ENCODE data around the gene AP5M1.
A peak's percentile ranks its signal among the peaks of the same experiment; 100 is the strongest.
"Not testable (repeated sequence)": the region's sequence is repeated elsewhere in the genome, so short reads cannot be mapped to it uniquely, and the experiment has no call there.

AP5M1 gene, protein sequence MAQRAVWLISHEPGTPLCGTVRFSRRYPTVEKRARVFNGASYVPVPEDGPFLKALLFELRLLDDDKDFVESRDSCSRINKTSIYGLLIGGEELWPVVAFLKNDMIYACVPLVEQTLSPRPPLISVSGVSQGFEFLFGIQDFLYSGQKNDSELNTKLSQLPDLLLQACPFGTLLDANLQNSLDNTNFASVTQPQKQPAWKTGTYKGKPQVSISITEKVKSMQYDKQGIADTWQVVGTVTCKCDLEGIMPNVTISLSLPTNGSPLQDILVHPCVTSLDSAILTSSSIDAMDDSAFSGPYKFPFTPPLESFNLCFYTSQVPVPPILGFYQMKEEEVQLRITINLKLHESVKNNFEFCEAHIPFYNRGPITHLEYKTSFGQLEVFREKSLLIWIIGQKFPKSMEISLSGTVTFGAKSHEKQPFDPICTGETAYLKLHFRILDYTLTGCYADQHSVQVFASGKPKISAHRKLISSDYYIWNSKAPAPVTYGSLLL

DNA sequence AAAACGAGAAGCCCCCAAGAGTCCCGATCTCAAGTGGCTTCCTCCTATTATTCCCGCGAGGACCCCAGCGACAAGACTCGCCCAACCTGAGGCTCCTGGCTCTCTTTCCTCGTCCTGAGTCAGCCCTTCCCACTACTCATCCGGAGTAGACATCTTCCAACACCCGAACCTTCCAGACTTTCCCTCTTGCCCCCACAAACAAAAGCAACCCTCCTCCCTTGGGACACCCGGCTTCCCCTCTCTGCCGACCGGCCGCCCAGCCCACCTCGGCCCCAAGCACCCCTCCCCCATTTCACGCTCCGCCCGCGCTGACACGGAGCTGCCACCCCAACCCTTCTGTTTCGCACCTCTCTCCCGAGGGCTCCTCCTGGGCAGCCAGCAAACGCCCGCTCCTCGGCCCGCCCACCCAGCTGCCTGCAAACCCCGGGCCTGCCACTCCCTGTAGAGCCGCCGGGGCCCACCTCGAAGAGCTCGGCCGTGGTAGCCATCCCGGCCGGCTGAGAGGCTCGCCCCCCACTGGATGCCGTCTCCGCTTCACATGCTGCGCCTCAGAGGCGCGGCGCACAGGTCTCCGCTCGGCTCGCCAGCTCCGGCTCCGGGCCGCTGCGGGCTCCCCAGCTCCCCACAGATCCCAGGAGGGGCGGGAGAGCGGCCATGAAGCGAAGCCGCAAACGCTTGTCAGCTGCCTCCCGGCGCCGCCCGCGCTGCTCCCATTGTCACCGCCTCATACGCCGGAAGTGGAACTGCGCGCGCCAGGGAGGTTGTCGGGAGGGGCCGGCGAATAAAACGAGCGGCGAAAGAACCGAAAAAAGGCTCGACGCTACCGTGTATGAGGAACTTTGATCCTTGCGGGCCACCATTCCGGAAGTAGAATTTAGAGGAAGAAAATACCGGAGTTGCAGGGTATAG, at the start of gene AP5M1, which contains the start of gene EXOC5:
TSS of gene AP5M1 (plus strand) at position 811 of the 909 bp plus-strand sequence. CDS start 344 bp downstream, outside the sequence.
TSS of gene EXOC5 (minus strand) at position 745 of the 909 bp plus-strand sequence. CDS start at position 488, 257 bp downstream.
- peak; percentile 93 for DNase-seq

DNA sequence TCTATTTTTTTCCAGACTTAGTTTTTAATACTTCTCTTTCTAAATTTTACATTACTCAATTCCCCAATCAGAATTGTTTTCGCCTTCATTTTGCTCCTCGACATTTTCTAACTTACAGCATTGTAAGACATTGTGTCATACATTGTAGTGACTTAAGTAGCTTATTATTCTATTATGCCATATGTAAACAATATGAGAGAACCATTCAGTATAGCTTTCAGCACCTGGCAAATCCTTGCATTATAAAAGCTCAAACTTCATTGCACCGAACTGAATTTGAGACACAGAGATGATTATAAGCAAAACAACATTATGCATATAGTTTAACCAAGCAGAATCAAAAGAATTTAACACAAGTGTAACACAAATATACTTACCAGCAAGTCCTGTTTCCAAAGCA, 46.8 kb upstream of the AP5M1 start:
- DNase-seq: no peak

DNA sequence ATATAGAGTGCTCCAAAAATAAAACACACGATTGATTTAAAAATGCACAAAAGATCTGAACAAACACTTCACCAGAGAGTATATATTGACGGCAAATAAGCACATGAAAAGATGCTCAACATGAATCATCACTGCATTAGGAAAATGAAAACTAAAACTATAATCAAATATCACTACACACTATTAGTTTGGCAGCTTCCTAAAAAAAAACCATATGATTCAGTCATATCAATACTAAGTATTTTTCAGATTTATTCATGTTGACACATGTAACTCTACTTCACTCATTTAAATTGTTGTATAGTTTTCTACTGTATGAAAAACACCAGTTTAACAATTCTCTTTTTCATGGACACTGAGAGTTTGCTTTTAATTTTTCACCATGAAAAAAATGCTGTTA, 41.7 kb upstream of the AP5M1 start:
- no peak for DNase-seq

DNA sequence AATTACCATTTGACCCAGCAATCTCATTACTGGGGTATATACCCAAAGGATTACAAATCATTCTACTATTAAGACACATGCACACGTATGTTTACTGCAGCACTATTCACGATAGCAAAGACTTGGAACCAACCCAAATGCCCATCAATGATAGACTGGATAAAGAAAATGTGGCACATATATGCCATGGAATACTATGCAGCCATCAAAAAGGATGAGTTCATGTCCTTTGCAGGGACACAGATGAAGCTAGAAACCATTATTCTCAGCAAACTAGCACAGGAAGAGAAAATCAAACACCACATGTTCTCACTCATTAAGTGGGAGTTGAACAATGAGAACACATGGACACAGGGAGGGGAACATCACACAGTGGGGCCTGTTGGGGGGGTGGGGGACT, 40.5 kb upstream of the AP5M1 start:
- not testable (repeated sequence) for DNase-seq

DNA sequence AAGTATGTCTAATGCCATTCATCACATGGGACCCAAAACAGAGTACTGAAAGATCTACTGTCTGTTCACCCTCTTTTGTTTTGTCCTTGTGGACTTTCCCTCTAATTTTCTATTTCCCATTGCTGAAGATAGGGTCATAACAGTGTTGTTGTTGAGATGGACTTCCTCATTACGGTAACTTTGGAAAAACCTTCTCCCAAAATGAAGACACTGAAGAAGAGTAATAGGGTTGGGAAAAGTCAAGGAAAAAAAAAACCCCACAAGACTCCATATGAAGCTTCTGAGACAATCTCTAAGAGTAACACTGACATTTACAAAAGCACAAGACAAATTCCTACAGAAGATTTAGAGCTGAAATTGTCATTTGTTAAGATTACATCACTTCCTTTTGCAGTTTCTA, 36.8 kb upstream of the AP5M1 start:
- no peak for DNase-seq

DNA sequence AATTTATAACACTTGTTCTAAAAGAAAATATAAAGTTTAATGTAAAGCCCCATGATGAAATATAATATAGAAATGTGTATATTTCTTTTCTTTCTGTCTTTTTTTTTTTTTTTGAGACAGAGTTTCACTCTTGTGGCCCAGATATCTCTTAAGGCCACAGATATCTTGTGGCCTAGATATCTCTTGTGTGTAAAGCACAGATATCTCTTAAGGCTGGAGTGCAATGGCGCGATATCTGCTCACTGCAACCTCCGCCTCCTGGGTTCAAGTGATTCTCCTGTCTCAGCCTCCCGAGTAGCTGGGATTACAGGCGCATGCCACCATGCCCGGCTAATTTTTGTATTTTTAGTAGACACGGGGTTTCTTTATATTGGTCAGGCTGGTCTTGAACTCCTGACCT, 28.7 kb upstream of the AP5M1 start:
- not testable (repeated sequence) for DNase-seq

DNA sequence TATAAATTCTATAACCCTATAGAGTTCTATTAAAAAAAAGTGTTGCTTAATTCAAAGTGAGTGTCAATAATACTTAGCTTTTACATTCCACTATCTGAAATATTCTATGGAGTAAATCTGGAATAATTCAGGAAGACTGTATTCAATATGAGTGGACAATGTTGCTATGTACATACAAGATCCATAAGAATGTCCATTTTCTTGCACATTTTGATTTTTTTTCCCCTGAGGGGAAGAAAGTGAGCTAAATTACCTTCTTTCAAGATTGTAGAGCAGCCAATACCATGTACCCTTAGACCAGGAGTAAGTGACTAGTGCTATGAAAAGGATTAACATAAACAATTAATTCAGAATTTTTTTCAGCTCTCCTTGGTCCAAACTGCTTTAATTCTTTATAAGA, 25.5 kb upstream of the AP5M1 start:
- DNase-seq: no peak

DNA sequence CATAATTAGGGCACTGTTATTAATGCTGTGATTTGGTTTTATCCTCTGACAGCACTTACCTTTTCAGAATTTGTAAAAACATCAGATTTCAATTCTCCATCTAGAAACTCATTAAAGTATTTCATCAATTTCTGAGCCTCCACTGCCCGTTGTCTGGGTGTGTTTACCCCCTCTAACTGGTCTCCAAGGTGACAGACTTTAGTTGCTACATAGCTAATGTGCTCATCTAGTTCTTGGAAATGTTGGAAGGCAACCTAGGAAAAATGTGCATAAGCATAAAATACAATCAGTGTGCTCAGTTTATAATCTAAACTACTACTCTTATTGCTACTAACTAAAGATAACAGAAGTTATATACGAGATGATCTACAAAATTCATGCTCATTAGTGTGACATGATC, 24.7 kb upstream of the AP5M1 start:
- no peak for DNase-seq

DNA sequence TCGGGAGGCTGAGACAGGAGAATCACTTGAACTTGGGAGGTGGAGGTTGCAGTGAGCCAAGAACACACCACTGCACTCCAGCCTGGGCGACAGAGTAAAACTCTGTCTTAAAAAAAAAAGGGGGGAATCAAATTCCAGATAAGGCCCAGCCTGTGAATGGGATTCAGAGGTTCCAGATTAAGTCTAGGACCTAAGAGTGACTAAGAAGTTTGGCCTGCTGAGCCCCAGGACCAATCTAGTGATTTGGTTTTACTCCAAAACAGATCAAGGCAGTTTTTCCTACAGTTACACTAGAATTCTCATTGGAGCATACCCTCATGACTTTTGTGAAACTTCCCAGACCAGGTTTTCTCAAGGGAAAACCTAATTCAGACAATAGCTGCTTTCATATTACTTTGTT, 22.8 kb upstream of the AP5M1 start:
- DNase-seq: no peak

DNA sequence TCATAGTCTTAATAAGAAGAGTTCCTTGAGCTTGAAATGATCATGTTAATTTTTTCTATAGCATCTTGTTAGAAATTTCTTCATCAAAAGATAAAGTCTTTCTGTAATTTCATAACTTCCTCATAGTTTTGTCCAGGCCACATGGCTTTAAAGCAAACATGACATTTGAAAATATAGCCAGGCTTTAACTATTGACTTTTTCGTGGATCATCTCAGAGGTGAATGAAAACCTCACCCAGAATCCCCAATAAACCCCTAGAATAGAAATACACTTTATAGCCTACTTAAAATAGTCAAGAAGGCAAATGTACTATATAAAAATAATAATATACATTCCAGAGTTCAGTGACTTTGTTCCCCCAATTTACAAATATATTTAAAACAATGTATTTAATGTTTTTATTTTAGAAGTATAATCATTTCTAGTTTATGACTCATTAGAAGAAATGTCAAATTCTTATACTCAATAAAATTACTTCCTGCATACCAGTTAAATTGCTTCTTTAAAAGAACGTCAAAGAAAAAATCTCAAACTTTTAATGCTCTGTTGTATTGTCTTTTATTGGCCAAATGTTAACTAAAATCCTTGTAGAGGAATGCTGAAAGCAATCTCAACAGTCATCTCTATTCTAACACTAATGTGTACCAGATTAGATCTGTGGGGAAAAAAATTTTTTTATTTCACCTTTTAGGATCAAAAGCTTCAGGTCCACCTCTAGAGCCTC, 21.7 kb upstream of the AP5M1 start:
- DNase-seq: no peak

DNA sequence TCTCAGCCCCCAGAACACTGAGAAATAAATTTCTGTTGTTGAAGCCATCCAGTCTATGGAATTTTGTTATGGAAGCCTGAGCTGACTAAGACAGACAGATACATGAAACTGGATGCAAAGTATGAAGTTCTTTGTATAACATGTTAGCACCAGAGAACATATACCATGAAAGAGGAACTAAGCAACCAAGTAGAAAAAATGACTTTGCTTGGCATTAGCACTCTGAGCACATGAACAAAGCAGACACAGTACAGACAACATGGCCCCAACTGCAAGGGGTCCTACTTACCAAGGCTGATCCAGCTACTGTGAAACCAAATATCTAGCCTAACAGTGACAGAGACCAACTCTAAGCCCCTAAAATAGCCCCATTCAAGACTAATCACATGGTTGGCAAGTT, 13.9 kb upstream of the AP5M1 start:
- no peak for DNase-seq

DNA sequence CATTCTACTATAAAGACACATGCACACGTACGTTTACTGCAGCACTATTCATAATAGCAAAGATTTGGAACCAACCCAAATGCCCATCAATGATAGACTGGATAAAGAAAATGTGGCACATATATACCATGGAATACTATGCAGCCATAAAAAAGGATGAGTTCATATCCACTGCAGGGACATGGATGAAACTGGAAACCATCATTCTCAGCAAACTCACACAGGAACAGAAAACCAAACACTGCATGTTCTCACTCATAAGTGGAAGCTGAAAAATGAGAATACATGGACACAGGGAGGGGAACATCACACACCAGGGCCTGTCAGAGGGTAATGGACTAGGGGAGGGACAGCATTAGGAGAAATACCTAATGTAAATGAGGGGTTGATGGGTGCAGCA, 10.6 kb upstream of the AP5M1 start:
- DNase-seq: not testable (repeated sequence)

DNA sequence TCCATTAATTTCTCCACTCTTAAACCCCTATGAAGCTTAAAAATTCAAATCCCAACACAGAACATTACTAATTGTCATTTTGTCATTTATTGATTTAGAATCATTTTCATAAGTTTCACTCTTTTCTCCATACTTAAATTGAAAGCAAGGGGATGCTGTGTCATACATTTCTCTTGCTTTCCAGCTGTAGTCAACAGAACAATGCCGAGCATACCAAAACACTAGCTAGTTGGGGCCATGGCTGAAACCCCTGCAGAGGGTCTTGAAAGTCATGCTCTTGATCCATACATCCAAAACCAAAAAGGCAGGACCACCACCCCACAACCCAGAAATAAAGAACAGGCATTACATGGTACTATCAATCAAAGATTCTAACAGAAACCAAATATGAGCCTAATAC, 9.1 kb upstream of the AP5M1 start:
- no peak for DNase-seq

DNA sequence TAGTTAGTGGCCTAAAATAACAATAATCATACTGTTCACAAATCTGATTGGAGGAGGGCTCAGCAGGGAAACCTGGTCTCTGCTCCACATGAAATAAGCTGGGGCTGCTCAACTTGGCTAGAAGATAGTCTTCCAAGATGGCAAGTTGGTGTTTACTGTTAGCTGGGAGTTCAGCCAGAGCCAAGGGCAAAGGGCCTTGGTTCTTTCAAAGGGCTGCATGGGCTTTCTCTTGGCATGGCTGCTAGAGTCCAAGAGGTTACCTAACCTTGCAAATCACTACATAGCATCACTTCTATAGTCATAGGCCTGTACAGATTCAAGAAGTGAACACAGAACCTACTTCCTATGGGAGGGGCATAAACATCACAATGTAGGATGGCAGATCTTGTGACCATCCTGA, 7.2 kb upstream of the AP5M1 start:
- no peak for DNase-seq

DNA sequence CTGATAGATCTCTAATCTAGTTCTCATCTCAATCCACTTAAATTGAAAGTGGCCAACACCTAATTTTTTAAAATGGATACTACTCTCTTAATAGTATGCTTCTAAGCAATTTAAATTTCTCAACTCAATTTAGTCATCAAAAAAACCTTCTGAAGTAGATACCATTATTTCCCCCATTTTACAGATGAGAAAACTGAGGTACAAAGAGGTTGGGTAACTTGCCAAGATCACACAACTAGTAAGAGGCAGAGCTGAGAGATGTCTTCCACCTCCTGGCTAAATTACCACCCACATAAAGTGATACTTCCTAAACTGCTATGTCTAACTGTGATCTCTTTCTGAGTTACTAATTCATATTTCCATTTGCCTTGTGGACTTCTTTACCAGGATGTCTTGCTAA, 6.7 kb upstream of the AP5M1 start:
- no peak for DNase-seq

DNA sequence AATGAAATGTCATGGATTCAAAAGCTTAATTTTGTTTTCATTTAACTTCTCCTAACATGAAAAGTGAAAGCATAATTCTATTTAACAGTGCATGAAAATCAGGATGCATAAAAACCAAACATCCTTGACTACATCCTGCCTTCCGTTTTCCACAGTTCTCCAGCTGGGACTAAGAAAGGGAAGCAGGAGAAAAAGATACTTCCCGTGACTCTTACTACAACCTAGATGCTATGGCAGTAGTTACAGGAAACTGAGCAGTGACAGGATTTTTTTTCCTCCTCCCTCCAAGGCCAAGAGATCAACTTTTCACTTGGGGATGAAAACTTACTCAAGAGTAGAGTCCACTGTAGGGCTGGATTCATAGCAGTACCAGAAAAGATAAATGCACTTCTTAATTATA, 2.7 kb upstream of the AP5M1 start:
- DNase-seq: no peak

DNA sequence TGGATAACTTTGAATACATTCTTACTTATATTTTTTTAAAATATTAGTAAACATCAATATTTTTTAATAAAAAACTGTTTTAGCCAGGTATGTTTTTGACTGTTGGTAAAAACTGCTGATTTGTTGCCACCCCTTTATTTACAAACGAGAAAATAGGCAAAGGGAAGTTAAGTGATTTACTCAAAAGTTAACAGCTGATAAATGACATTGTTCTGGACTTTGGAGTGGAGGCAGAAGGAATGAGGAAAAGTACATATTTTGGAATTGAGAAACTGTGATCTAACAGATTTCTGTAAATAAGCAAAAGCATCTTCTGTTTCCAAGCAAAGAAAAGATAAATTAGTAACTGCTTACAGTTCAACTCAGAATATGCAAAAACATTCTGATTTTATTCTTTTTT, 4.5 kb downstream of the AP5M1 start:
- DNase-seq: no peak

DNA sequence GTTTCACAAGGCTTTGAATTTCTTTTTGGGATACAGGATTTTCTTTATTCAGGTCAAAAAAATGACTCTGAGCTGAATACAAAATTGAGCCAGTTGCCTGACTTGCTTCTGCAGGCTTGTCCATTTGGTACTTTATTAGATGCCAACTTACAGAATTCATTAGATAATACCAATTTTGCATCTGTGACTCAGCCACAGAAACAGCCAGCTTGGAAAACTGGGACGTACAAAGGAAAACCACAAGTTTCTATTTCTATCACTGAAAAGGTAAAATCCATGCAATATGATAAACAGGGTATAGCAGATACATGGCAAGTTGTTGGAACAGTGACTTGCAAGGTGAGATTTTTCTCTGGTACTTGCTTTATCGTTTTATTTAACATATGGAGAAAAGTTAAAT, 5.8 kb downstream of the AP5M1 start:
- no peak for DNase-seq

DNA sequence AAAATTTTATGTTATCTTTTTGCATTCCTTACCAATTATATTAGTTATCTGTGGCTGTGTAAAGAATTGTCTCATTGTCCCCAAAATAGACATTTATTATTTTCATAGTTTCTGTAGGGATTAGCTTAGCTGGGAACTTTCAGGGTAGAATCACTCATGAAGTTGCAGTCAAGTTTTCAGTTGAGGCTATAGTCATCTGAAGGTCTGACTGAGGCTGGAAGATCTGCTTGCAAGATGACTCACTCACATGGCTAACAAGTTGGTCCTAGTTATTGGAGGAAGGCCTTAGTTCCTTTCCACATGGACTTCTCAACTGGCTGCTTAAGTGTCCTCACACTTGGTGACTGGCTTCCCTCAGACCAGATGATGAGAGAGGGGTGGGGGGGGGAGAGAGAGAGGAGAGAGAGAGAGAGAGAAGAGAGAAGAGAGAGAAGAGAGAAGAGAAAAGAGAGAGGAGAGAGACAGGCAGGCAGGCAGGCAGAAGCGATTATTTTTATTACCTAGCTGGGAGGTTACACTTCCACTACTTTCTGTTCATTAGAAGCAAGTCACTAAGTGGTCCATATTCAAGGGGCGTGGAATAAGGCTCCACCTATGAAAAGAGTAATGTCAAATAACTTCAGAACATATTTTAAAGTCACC, 6.4 kb downstream of the AP5M1 start:
- DNase-seq: no peak

DNA sequence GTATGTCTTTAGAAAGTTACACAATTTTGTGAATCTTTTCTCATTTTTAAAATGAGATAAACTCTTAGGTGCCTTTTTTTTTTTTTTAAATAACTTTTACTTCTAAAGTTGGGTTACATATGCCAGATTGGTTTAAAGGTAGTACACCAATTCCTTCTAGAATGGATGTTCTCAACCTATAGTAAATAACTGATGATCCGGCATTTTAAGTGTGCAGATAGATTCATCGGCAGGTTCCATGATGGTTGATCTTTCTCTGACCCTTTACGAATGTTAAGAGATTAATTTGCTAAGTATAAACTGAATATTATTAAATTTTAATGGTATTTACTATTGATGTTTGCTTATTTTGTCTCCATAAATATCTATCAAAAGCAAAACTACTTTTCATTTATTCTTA, 8.3 kb downstream of the AP5M1 start:
- no peak for DNase-seq

DNA sequence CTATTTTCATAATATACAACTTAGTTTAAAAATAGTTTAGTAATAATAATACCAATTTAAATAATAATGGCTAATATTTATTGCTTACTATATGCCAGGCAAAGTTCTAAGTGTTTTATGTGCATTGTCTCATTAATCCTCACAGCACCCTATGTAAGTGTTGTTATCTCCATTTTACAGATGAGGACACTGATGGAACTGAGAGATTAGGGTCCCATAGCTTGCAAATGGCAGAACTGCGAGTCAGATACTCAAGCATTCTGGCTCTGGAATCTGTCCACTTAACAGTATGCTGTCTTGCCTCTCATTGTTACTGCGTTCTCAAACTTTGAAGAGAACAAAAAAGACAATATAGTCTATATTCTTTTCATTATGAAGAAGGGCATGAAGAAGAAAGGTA, 19.0 kb downstream of the AP5M1 start:
- DNase-seq: no peak

DNA sequence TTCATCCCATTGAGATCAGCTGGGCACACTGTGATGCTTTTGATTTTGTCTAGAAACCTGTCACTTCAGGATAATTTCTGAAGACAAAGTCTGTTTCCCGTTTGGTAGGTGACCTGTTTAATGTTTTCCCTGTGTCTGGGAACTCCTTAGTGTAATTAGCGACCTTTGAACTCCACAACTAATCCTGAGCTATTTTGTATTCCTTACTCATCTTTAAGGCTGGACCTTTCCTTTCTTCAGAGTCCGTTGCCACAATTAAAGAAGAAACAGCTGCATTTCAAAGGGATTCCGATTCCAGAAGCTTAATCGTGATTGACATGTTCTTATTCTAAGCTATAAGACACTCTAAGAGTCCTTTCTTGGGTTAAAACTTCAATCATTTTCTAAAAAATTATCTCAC, 22.0 kb downstream of the AP5M1 start:
- DNase-seq: no peak
